K562 (cell line): ENCODE data around the gene NOCT. TPM values are rescaled to one million over a fixed set of nuclear protein-coding genes. Genes with fewer than 3 reads are reported as not detected.

Experiments used
- ATAC-seq: fragments of 200-7000 bp; cut with Tn5 transposase; 3 replicates; pipeline ENCODE4 v1.9.1; 2020; ENCODE audit warnings: moderate library complexity
- BruUV-seq: library from RNA; stranded (reverse); fragments of 400-500 nt; replicated peaks from 2 replicates; lab custom pipeline; 2021; lab: Mats Ljungman, UMichigan
- CTCF ChIA-PET: fragments of 300-600 bp; formaldehyde crosslinking; extraction: SDS; loops from one replicate; lab custom pipeline; 2021; ENCODE audit warnings: low intra/inter-chr PET ratio; lab: Yijun Ruan, JAX
- POLR2A ChIA-PET: fragments of 300-600, 350-650 bp; sonication (Branson Sonifier 250); formaldehyde crosslinking; extraction: SDS; loops from one replicate; lab custom pipeline; 2021; ENCODE audit warnings: antibody characterized with exemption, inconsistent platforms; lab: Yijun Ruan, JAX
- DNase-seq, 4 experiments: peaks; one replicate each; pipeline versions ENCODE4 v3.0.0 to v3.0.0-alpha.2; 2011 to 2018; ENCODE audit warnings: low spot score in 3 of 4, mixed read lengths in 3 of 4; ENCODE audit errors: extremely low read depth in 1 of 4
- FAIRE-seq: peaks from 2 replicates; lab custom pipeline; 2011; peaks lifted over from hg19 to GRCh38; lab: Jason Lieb, UNC
- H2AFZ ChIP-seq: 2 replicates; pipeline ENCODE4 v1.6.0; 2011; ENCODE audit warnings: low read depth, low read length, control low read depth, inconsistent platforms
- H3K27ac ChIP-seq: fragments of 200-600 bp; 3 replicates; pipeline ENCODE4 v1.8.0; 2011; ENCODE audit warnings: low read depth, mild to moderate bottlenecking, control low read depth, inconsistent platforms, low read length, moderate library complexity, mixed read lengths; ENCODE audit errors: extremely low read depth
- H3K27me3 ChIP-seq, 2 experiments: fragments of 300-600 bp in 1 of 2; 2 replicates in 1 of 2; 3 replicates in 1 of 2; pipeline versions ENCODE4 v1.6.0 to v1.8.0; 2011; ENCODE audit warnings: inconsistent platforms in 2 of 2, low read length in 2 of 2, mild to moderate bottlenecking in 1 of 2, mixed read lengths in 1 of 2, moderate library complexity in 1 of 2; ENCODE audit not compliant: control insufficient read depth in 2 of 2, insufficient read depth in 2 of 2
- H3K36me3 ChIP-seq: fragments of 300-600 bp; 3 replicates; pipeline ENCODE4 v1.8.0; 2011; ENCODE audit warnings: mild to moderate bottlenecking, low read length, inconsistent platforms; ENCODE audit not compliant: control insufficient read depth, insufficient read depth
- H3K4me1 ChIP-seq, 2 experiments: fragments of 200-600 bp in 1 of 2; replicated peaks in 1 of 2; 2 replicates in 1 of 2; 3 replicates in 1 of 2; pipeline versions ENCODE4 v1.5.1 to v1.8.0; 2011; ENCODE audit warnings: inconsistent platforms in 2 of 2, low read length in 2 of 2, mild to moderate bottlenecking in 1 of 2, mixed read lengths in 1 of 2, moderate library complexity in 1 of 2; ENCODE audit not compliant: control insufficient read depth in 2 of 2, insufficient read depth in 2 of 2
- H3K4me2 ChIP-seq: 2 replicates; pipeline ENCODE4 v1.6.1; 2011; ENCODE audit warnings: low read length, control low read depth, inconsistent platforms, mixed read lengths; ENCODE audit not compliant: insufficient read depth
- H3K4me3 ChIP-seq: fragments of 200-600 bp; sonication (generic), shearing (Covaris generic); 2 replicates; pipeline ENCODE4 v1.5.1; 2016; ENCODE audit warnings: control low read depth, inconsistent platforms
- H3K79me2 ChIP-seq: fragments of 200-600 bp; 3 replicates; pipeline ENCODE4 v1.8.0; 2011; ENCODE audit warnings: low read length, inconsistent platforms; ENCODE audit not compliant: control insufficient read depth, insufficient read depth
- H3K9ac ChIP-seq, 2 experiments: 2 replicates each; pipeline versions ENCODE4 v1.6.0 to v1.6.1; 2011; ENCODE audit warnings: low read depth in 2 of 2, low read length in 2 of 2, control low read depth in 1 of 2, inconsistent platforms in 1 of 2, mild to moderate bottlenecking in 1 of 2, mixed read lengths in 1 of 2; ENCODE audit not compliant: insufficient read depth in 1 of 2
- H3K9me1 ChIP-seq: one replicate; pipeline ENCODE4 v1.6.0; 2011; ENCODE audit warnings: inconsistent platforms, mild to moderate bottlenecking, low read length, moderate library complexity; ENCODE audit not compliant: control insufficient read depth, insufficient read depth
- H3K9me3 ChIP-seq: replicated peaks from 2 replicates; pipeline ENCODE4 v1.5.1; 2011; ENCODE audit warnings: low read depth, low read length, inconsistent platforms; ENCODE audit not compliant: control insufficient read depth, insufficient read depth
- H4K20me1 ChIP-seq: replicated peaks from 2 replicates; pipeline ENCODE4 v1.6.1; 2011; ENCODE audit warnings: low read length, inconsistent platforms, mixed read lengths; ENCODE audit not compliant: control insufficient read depth, insufficient read depth
- HDAC3 ChIP-seq: fragments of 450-650 bp; IDR thresholded peaks from 2 replicates; pipeline ENCODE4 v1.6.1; 2018; ENCODE audit warnings: borderline replicate concordance, mild to moderate bottlenecking, moderate library complexity; ENCODE audit not compliant: partially characterized antibody
- L3MBTL2 ChIP-seq: fragments of 450-650 bp; IDR thresholded peaks from 2 replicates; pipeline ENCODE4 v1.6.1; 2016; ENCODE audit warnings: mild to moderate bottlenecking, moderate library complexity
- MEF2A ChIP-seq: IDR thresholded peaks from 2 replicates; pipeline ENCODE4 v1.6.1; 2011; ENCODE audit warnings: low read depth, mild to moderate bottlenecking, low read length, moderate library complexity; ENCODE audit not compliant: control insufficient read depth
- MTA1 ChIP-seq: fragments of 450-650 bp; IDR thresholded peaks from 2 replicates; pipeline ENCODE4 v1.6.1; 2017; ENCODE audit warnings: borderline replicate concordance
- POLR2B ChIP-seq: fragments of 450-650 bp; IDR thresholded peaks from 2 replicates; pipeline ENCODE4 v1.6.1; 2018; ENCODE audit warnings: low read depth; ENCODE audit not compliant: partially characterized antibody
- SMAD1 ChIP-seq: fragments of 150-350 bp; IDR thresholded peaks from 2 replicates; pipeline ENCODE4 v1.6.1; 2014; ENCODE audit warnings: low read length, low read depth; ENCODE audit not compliant: partially characterized antibody
- TARDBP ChIP-seq: fragments of 450-650 bp; IDR thresholded peaks from 2 replicates; pipeline ENCODE4 v1.6.1; 2016
- ZNF174 ChIP-seq: fragments of 250-450 bp; sonication (Bioruptor Pico); IDR thresholded peaks from 2 replicates; pipeline ENCODE4 v1.4.0; 2020; ENCODE audit warnings: mild to moderate bottlenecking
- ZNF511 ChIP-seq: sonication (generic); formaldehyde crosslinking; IDR thresholded peaks from 2 replicates; pipeline ENCODE4 v1.8.0; 2022; ENCODE audit warnings: mild to moderate bottlenecking, missing genetic modification reagents
- ZNF75A ChIP-seq: fragments of 450-650 bp; formaldehyde crosslinking; IDR thresholded peaks from 2 replicates; pipeline ENCODE4 v1.4.0; 2020; ENCODE audit warnings: mild to moderate bottlenecking
- ZNF766 ChIP-seq: fragments of 200-800 bp; sonication (Bioruptor generic); conservative IDR thresholded peaks from 2 replicates; pipeline ENCODE4 v1.6.1; 2016; ENCODE audit warnings: missing genetic modification characterization, missing compliant biosample characterization
- WGBS: fragments of 100-300 bp; shearing (Covaris generic); methylation state at CpG from one replicate; pipeline ENCODE4 v1.1.6; 2016; ENCODE audit warnings: low coverage, mixed read lengths; ENCODE audit not compliant: insufficient coverage; ENCODE audit errors: missing lambda C conversion rate; 5-methylcytosine and 5-hydroxymethylcytosine counted together
- in situ Hi-C: fragments of 300-500 bp; cut with MboI; formaldehyde crosslinking; loops from 4 replicates; pipeline ENCODE4 v1.15.0; 2018; ENCODE audit warnings: inconsistent platforms, mixed read lengths
- intact Hi-C: fragments of 100-400 bp; cut with micrococcal nuclease; formaldehyde crosslinking; loops from 2 replicates; pipeline ENCODE4 v1.14.2; 2022
- polyA plus RNA-seq, 8 experiments: library from polyadenylated mRNA; depleted of rRNA in 4 of 8; stranded (reverse) in 5 of 8; unstranded in 3 of 8; fragments of >200 nt; fragmentation: Nextera tagmentation in 2 of 8; fragmentation: Illumina TruSeq in 1 of 8; extraction: Ambion mirVana in 2 of 8; extraction: Trizol in 1 of 8; gene quantifications; 2 replicates each; pipeline versions ENCODE4 v1.2.1 to v1.2.3, GENCODE V29; 2011 to 2014; ENCODE audit warnings: inconsistent platforms in 1 of 8, missing spikeins in 1 of 8
- total RNA-seq, 7 experiments: library from RNA; depleted of rRNA in 6 of 7; stranded (reverse); fragments of >200 nt in 6 of 7; fragmentation: Illumina TruSeq in 2 of 7; extraction: Trizol in 2 of 7; gene quantifications; 2 replicates each; pipeline versions ENCODE4 v1.2.1 to v1.2.3, GENCODE V29; 2011 to 2021; ENCODE audit warnings: low replicate concordance in 1 of 7
- TF ChIP-seq, protein P1 (sequence below): fragments of 450-650 bp; formaldehyde crosslinking; IDR thresholded peaks from 2 replicates; pipeline ENCODE4 v1.4.0; 2020; ENCODE audit warnings: mild to moderate bottlenecking, moderate library complexity

NOCT gene
- total and polyA plus RNA-seq, 9 of the 15 experiments (the other 6 are each of a cell fraction or from before 2014, with no cell fraction given) = 1.3 to 20.2 (median 11.1) TPM

DNA sequence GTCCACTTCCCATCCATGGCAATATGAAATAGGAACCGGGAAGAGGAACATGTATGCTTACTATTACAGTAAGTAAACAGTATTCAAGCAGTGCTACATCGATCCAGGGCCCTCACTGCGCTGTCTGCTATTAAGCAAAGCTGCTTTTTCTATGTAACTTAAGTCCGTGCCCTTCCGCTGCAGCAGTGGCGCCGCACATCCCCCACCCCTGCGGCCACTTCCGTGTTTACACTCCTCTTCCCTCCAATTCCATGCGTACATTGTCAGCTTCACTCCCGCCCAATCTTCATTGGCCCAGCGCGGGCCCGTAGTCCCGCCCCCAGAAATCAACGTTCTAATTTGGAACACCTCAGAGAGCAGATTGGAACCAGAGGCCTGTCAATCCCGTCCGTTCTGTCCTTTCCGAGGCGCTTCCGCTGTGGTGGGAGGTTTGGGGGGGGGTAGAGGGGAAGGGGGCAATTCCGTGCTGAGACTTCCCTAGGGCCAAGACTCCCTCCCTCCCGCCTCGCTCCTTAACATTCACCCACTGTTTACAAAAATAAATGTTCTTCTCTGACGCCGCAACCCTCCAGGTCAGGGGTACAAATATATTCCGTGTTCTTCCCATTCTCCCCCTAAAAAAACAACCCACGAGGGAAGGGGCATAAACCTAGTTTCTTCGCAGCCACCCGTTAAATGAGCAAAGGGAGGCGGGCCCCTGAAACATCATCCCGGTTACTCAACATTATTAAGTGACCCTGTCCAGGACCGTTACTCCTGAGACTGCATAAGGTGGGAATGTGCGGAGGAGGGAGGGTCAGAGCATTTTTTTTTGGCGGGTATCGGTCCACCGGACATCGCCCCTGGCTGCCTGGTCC lies 67.4 kb downstream of the NOCT start:
- DNase-seq = peak; percentile 81 to 99 (median 87)
- WGBS = under 1% methylated on average over 38 of the region's 38 CpGs
- H3K4me2 ChIP-seq = peak overlapping the region; percentile 97
- no peaks in the 10 kb centered on the region for H3K27me3 ChIP-seq
- CTCF ChIA-PET = no interaction called here
- intact Hi-C loops = loop anchor here (5.0 kb wide), 4 partner anchors 66 to 369 kb away; partner anchors contain the start of genes ELF2, NOCT and RAB33B
- H4K20me1 ChIP-seq = no peaks in the 10 kb centered on the region
- H3K9ac ChIP-seq = peak overlapping the region; percentile 97 to 100
- no TSS peak for BruUV-seq
- no peaks in the 10 kb centered on the region for H3K9me3 ChIP-seq
- POLR2A ChIA-PET = interaction anchor here (0.6 to 1.7 kb wide), 4 partner anchors 10 to 218 kb away, joined by 3 to 4 read pairs (median 4); partner anchors contain the start of gene NAA15
- H3K36me3 ChIP-seq = peaks cover 12% of the 10 kb centered on the region; the same call in 2 of the 3 replicates
- H3K4me3 ChIP-seq = peak overlapping the region; percentile 85
- peaks cover 84% of the 10 kb centered on the region for H3K79me2 ChIP-seq
- H3K9me1 ChIP-seq = no peaks in the 10 kb centered on the region
- peaks cover 6 to 8% of the 10 kb centered on the region in 2 experiments; a peak in 4 of 5 replicates for H3K4me1 ChIP-seq
- FAIRE-seq = peak; percentile 96
- in situ Hi-C loops = no loop called here
- H3K27ac ChIP-seq = peak overlapping the region; percentile 98
- peak; percentile 87 for ATAC-seq
- peak overlapping the region; percentile 87 for H2AFZ ChIP-seq
- TF ChIP-seq HDAC3 = no peak
- TF ChIP-seq, protein P1, sequence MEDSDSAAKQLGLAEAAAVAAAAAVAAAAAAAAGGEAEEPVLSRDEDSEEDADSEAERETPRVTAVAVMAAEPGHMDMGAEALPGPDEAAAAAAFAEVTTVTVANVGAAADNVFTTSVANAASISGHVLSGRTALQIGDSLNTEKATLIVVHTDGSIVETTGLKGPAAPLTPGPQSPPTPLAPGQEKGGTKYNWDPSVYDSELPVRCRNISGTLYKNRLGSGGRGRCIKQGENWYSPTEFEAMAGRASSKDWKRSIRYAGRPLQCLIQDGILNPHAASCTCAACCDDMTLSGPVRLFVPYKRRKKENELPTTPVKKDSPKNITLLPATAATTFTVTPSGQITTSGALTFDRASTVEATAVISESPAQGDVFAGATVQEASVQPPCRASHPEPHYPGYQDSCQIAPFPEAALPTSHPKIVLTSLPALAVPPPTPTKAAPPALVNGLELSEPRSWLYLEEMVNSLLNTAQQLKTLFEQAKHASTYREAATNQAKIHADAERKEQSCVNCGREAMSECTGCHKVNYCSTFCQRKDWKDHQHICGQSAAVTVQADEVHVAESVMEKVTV = no peak
- TF ChIP-seq SMAD1 = no peak
- TF ChIP-seq MEF2A = no peak
- TF ChIP-seq ZNF75A = no peak
- TF ChIP-seq MTA1 = 0 out of 2 replicates have a peak, but pooled peaks have one; percentile 15
- TF ChIP-seq TARDBP = no peak
- peak; percentile 86 for TF ChIP-seq L3MBTL2
- no peak for TF ChIP-seq ZNF766 (CRISPR knock-in tag)
- peak; percentile 59 for TF ChIP-seq POLR2B
- TF ChIP-seq ZNF174 (CRISPR knock-in tag) = no peak
- no peak; the same call in 1 of the 2 replicates for TF ChIP-seq ZNF511 (CRISPR knock-in tag)
